SHP77 (cell line): ENCODE measurements around the gene LDLRAD1.
"Not testable (repeated sequence)": the region's sequence is repeated elsewhere in the genome, so short reads cannot be mapped to it uniquely, and the experiment has no call there.

Experiments used
- DNase-seq, 2 experiments: peaks; one replicate each; lab custom pipeline; 2025; lab: John Stamatoyannopoulos, UW

LDLRAD1 gene, protein sequence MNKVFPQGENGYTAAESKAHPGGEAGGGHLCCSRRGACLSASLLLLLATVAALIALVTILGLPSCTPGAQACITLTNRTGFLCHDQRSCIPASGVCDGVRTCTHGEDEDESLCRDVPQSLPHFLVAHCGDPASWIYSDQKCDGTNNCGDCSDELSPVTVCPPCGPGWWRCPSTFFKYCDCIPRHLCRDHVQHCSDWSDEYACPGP

DNA sequence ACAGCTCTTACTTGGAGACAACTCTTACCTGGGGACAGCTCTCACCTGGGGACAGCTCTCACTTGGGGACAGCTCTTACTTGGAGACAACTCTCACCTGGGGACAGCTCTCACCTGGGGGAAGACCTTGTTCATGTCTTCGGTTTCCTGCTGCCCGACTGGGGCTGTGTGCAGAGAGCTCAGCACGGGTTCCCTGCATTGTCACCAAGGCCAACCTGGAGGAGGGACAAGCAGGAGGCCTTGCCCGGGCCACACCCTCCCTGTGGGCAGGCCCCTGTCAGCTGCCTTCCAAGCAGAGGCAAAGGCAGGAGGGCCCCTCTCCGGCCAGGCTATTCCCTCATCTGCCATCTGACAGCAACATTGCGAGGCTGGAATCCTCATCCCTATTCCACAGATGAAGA, at the start of gene LDLRAD1:
Gene LDLRAD1 (minus strand): TSS at position 208 of the 400 bp plus-strand sequence. CDS start 74 bp downstream, at position 134.
- DNase-seq = no peak

DNA sequence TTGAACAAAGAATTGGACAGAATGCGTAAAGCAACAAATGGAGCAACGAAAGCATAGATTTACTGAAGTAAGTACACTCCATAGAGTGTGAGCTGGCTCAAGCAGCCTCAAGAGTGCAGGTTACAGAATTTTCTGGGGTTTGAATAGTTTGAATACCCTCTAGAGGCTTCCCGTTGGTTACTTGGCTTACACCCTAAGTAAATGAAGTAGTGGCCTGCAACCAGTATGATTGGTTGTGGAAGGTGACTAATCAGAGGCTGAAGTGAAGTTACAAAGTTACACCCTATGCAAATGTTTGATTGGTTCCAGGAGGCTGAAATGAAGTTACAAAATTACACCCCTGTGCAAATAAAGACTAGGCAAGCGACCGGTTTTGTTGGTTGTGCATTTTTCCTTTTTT, 46.3 kb upstream of the LDLRAD1 start:
- no peak for DNase-seq

DNA sequence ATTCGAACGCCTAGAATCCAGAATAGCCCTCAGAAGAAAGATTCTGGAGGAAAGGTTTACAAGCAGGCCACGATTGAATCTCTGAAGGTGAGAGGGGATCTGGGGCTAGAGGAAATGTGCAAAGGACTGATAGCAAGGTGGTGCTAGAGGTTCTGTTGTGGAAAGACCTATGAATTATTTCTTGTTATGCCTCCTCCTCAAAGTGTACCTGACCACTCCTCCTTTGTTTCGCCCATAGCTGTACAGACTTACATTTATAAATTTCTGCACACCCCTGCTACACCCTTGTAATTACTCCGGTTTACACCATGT, 36.4 kb upstream of the LDLRAD1 start:
- DNase-seq = no peak

DNA sequence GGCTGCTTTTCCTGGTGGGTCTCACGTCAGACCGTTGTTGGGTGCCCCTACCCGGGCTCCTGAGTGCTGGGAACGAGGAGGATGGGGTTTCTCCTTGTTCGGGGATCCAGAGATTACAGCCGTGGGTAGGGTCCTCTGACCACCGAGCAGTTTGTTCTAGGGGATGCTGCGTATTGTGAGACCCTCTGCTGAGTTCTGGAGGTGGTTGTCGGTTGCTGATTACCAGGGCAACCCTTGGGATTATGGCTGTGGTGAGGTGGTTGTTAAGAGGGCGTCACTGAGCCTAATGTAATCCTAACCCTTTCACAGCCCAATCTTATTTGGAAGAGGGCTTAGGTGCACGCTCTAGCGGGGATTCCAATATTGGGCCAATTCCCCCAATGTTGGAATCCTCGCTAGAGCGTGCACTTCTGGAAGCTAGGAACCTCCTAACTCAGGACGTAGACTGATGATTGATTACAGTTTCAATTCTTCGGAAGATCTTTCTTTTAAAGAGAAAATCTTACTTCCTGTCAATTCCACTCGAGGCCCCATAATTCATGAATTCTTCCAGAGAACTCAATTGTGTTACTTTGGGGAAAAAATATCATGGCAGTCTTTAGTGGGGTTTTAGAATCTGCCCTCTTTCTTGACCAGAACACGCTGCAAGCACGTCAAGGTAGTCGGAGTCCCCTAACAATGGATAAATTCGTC, 35.9 kb upstream of the LDLRAD1 start:
- DNase-seq = no peak

DNA sequence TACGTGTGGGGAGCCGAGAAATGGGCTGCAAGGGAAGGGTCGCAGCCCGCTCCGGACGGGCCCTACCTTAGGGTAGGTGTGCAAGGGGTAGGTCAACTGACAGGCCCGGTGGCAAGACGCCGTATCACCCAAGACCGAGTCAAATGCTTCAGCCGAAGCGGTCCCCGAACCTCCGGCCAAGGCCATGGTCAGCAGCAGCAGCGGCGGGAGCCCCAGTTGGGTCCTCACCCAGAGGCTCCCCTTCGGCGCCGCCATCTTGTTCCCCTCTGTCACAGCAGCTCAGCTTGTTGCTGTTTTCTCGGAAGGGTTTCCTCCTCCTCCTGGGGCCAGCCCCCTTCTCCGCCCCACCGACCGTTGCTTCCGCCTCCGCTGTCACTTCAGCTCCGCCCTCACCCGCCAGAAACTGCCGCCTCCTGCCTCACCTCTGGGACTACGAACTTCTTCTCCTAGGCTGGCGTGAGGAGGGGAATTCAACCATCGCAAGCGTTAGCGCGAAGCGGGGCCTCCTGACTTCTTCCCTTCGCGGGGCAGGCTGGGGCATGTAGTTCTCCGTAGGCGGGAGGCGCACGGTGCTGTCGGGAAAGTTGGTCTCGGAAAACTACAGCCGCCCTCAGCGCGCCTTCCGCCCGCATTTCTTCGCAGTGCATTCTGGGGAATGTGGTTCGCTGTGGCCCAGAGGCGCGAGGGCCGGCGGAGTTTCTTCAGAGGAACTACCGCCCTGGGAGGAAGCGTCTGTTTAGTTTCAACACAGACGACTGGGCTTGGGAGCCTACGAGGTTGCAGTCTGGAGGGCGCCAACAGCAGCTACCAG, 35.2 kb upstream of the LDLRAD1 start, which contains the start of the genes TCEANC2 and TMEM59:
Gene TCEANC2 (plus strand): TSS at position 675 of the 811 bp plus-strand sequence. CDS start 815 bp downstream, outside the sequence.
Gene TMEM59 (minus strand): TSS at position 271 of the 811 bp plus-strand sequence. CDS start 16 bp downstream, at position 255.
- peak; percentile 97 to 99 for DNase-seq

DNA sequence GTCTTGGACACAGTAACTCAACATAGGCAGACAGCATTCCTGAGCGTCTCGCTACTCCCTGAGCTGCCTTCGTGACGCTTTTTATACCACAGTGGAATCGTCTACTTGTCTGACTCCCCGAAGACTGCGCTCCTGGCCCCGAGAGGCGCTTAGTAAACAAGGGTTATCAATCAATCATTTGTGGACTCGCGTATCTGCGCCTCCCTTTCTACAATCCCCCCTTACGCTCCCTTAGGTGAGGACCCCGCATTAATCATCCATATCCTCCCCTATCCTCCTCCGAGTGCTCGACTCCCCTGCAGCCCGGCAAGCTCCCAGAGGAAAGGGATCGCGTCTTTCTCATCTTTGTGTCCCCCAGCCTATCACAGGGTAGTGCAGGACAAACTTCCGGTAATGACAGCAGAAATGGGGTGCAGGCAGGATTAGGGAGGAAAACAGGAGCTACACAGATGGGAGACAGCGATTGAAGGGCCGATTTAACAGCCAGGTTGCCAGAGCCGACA, 34.5 kb upstream of the LDLRAD1 start:
- DNase-seq = peak in 1 of 2 experiments; percentile 17

DNA sequence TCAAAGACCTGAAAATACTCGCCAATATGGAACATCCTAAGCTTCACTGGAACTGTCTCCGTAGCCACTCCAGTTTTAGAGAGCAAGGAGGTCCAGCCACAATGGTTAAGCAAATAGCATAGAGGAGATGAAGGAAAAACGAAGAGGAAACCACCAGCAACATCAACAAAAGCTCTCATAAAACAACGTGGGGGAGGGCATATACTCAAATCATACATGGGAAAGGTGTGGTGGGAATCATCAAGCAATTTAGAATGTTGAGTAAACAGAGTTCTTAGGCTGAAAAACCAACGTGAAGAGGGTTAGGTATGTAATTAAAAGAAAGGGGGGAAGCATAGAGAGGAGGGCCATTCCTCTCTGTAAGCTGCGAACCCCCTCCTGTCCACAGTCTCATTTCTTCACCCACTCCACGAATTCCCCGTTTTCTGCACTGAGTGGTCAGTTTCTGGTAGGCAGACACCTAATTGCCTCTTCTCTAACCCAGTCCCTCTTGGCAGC, 34.0 kb upstream of the LDLRAD1 start:
- no peak for DNase-seq

DNA sequence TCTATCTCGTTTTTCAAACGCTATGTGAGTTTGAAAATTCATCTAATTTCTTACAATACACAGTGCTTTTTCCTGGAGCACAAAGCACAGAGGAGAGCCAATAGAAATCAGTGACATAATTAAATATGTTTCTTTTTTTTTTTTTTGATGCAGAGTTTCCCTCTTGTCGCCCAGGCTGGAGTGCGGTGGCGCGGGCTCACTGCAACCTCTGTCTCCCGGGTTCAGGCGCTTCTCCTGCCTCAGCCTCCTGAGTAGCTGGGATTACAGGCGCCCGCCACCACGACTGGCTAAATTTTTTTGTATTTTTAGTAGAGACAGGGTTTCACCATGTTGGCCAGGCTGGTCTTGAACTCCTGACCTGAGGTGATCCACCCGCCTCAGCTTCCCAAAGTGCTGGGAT, 32.4 kb upstream of the LDLRAD1 start:
- not testable (repeated sequence) for DNase-seq

DNA sequence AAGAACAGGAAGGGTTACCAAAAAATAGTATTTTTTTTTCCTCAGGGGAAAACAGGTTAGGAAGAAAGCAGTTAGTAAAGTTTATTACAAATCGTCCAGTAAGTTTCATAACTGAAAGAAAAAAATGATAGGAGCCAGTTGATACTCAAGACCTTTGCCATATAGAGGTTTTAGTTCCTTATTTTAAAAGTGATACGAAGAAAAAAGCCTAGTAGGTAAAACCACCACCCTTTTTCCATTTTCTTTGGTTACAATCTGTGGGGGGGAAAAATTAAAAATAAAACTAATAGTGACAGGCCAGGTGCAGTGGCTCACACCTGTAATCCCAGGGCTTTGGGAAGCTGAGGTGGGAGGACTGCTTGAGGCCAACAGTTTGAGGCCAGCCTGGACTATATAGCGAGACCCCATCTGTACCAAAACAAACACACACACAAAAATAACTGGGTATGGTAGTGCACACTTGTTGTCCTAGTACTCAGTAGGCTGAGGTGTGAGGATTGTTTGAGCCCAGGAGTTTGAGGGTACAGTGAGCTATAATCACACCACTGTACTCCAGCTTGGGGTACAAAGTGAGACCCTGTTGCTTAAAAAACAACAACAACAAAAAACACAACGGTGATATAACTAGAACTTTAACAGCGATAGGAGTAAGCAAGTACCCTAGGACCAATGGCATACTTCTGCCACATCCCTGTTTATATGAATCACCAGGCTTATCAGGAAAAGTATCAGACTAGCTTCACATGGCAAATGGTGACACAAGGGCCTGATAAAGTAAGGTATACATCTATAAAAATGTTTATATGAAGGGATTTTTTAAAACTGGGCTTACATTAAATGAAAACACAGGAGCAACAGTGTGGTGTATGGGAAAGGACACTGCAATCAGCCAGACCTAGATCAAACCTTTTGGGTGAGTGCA, 29.7 kb upstream of the LDLRAD1 start:
- DNase-seq = no peak

DNA sequence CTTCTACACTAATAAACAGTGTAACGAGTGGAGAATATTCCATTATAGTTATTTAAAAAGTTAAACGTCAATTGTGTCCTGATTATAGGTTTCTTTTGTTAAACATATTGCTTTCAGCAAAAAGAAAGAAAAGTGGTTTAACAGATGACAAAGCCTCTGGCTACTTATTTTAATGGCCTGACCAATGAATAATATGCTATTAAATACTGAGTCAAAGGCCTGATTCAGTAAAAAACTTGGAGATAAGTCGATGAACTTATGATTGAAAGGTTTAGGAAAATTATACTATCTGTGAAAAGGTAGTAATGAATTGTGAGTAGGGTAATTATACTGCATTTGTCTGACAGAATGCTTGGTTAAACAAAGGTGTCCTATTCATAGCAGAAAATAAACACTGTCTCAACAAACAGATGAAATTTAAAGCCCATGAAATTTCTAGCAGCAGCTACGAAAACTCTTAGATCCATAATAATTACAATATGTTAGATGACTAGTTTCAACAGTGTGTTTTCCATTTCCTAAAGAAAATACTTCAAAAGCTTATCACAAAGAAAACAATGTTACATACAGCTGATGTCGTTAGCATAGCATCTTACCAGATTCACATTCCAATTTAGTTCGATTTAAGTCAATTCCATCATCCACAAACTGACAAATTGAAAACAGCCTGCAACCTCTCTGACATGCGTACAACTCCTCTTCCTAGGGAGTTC, 28.8 kb upstream of the LDLRAD1 start:
- DNase-seq = no peak

DNA sequence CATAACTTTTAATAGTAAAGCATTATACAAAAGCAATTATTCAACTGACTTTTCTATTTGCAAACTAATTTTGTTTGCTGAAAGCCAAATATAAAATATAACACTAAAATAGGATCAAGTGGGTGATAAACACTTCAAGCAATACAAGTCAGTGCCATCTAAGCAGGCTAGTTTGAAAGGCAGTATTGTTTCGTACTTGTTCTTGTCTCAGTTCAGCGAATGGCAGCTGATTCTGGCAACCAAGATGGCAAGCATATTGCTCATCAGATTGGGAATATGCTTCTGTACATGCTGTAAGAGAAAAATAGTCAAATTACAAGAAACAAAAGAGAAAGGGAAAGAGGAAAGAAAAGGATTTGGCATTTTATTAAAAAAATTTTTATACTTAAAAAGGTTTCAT, 27.5 kb upstream of the LDLRAD1 start:
- DNase-seq = no peak

DNA sequence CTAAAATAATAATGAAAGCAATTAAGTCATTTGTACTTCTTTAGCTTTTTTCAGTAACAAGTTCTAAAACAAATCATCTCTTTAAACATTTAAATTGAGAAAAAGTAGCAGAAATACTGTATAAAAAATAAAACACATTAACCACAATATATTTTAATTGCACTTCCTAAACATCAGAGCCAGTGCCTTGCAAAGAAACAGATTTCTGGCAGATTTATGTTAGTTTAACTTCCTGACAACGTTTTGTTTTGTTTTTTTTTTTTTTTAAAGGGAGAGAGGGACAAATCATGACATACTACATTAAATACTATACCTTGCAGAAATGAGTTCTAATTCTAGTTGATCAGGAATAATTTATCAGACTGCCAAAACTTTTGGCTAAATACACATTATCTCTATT, 23.8 kb upstream of the LDLRAD1 start:
- no peak for DNase-seq

DNA sequence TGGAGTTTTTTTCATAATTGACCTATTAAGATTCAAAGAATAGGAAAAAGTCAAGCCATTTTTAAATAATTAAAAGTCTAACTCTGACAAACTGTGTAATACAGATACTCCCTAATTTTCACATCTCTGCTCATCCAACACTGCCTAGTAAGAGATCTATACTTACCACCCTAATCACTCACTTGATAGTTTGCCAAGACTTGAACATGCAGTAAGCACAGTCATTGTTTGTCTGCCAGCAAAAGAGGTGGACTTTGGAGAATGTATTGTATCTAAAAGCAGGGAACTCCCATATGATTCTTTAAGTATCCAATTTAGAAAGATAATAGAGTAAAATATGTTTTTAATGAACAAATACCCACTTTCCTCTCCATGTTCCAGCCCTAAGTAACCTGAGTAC, 19.5 kb upstream of the LDLRAD1 start:
- DNase-seq = no peak

DNA sequence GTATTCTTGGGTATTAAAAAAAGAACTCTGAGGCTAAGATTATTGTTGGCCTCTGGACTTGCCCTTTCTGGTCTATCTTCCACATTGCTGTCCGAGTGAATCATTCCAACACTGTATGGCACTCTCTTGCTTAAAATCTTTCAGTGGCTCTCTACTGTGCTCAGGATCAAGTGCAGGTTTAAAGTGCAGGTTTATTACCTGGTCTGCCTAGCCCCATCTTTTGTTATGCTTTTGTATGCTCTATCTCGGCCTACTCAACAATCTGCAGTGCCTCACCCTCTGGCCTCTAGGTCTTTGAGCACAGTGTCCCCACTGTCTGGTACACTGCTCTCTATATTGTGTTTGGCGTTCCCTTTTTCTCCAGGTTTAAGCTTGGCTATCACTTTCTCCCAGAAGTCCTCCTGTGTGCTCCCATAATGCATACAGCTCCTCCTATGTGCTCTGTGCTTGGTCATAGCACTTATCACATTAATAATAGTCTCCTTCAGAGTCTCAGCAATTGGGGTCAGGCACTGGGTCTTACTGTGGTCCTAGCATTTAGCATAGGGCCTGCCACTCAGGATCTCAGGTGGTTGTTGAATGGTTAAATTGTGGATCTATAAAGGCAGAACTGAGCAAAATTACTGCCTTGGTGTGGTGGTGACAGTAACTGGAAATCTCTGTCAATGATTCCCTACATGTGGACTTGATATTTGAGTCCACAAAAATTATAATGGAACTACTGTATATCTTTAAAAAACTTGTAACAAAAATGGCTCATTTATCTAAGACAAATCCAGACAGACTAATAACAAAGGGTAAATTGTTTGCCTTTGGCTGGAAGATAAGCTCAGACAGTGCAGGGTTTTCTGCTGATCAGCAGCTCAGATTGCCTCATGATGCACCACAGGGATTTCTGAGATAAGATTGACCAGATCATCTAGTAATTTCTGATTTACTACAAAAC, 10.6 kb upstream of the LDLRAD1 start:
- no peak for DNase-seq

DNA sequence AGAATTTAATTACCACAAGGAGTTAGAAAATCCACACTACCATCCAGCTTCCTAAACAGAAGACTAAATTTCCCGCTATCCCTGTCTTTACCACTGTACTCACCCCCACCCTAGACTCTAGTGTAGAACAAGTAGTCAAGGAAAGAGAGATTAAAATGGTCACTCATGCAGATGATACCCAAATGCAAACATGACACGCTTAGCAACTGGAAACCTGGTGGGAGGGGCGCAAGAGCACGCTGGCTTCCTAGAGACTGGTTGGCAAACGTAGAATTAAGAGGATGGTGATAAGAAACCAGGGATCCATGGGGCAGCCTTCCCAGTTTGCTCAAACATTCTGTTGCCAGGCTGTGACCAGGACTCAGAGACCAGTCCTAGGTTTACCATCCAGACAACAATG, 9.9 kb upstream of the LDLRAD1 start:
- DNase-seq = no peak

DNA sequence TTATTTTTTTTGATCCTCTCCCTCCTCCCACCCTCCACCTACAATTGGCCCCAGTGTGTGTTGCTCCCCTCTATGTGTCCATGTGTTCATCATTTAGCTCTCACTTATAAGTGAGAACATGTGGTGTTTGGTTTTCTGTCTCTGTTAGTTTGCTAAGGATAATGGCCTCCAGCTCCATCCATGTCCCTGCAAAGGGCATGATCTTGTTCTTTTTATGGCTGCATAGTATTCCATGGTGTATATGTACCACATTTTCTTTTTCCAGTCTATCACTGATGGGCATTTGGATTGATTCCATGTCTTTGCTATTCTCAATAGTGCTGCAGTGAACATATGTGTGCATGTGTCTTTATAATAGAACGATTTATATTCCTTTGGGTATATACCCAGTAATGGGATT, 6.8 kb upstream of the LDLRAD1 start:
- DNase-seq = not testable (repeated sequence)

DNA sequence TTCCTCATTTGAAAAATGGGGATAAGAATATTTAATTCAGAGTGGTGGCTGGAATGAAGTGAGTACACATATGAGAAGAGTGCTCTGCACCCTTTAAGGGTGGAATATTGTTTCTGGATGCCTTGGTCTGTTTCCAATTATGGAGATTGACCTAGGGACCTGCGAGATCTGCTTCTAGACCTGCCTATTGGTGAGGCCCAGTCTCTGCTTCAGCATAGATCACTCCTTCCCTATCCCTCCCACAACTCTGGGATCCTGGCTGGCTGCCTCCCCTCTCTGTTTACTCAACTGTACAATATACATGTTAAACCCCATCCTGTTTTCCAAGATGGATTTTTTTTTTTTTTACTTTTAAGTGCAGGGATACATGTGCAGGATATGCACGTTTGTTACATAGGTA, 6.4 kb upstream of the LDLRAD1 start:
- no peak for DNase-seq

DNA sequence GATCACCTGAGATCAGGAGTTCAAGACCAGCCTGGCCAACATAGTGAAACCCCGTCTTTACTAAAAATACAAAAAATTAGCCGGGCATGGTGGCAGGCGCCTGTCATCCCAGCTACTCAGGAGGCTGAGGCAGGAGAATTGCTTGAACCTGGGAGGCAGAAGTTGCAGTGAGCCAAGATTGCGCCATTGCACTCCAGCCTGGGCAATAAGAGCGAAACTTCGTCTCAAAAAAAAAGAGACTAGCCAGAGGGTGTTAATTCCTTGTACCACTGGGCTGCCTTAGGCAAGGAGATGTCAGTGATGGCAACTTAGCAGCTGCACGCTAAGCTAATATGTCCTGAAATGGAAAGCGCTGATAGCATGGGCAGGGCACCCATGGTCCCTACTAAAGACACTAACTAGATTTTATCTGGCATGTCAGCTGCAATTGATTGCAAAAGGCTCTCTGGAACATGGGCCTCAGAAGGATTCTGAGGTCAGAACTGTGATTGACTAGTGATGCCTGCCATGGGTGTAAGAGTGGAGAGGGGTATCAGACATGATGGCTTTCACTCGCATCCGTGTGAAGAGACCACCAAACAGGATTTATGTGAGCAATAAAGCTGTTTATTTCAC, 1.7 kb upstream of the LDLRAD1 start:
- DNase-seq = not testable (repeated sequence)

DNA sequence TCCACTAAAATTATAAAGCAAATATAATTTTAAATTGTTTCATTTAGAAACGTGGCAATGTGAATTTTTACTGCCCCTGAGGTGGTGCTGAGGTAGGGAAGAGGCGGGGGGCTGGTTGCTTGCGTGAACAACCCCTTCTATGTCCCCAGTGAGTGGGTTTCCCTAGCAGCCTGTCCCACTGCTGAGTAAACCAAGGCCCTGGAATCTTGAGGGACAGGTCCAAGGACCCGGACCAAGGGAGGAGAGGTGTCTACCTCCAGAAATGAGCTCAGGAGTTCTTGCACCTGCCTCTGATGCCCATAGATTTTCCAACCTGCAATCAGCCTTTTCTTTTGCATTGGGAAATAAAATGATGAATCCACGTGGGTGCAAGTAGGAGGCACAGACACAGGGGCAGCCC, 649 bp upstream of the LDLRAD1 start:
- DNase-seq = no peak
